ENCODE data around the gene ACP2.

- TF ChIP-seq POLR2AphosphoS5 (IDR thresholded peaks at IDR 0.05; ENCODE audit: low read depth, low read length) (no peak), POLR2A (IDR thresholded peaks at IDR 0.05; ENCODE audit: low read depth, low read length) (no peak)
These were observed 1.1 kb downstream of the ACP2 start for GRCh38 chr11:47247502-47247901.
